A549 (cell line): ENCODE data around the gene CSTF3. TPM values are rescaled to one million over a fixed set of nuclear protein-coding genes. Genes with fewer than 3 reads are reported as not detected.
"Not testable (repeated sequence)": the region's sequence is repeated elsewhere in the genome, so short reads cannot be mapped to it uniquely, and the experiment has no call there.

Source experiments
- ATAC-seq, 2 experiments: fragments of 200-7000 bp in 1 of 2; fragments of >200 bp in 1 of 2; cut with Nextera tagmentation in 1 of 2; cut with Tn5 transposase in 1 of 2; 3 replicates each; pipeline versions ENCODE4 v1.8.0 to v1.9.1; 2018 to 2020; ENCODE audit warnings: mild to moderate bottlenecking in 1 of 2, moderate library complexity in 1 of 2
- CTCF ChIA-PET: fragments of 300-600 bp; sonication (Branson Sonifier 250); formaldehyde crosslinking; extraction: SDS; loops from one replicate; lab custom pipeline; 2021; ENCODE audit warnings: antibody characterized with exemption, inconsistent platforms; lab: Yijun Ruan, JAX
- POLR2A ChIA-PET: fragments of 350-600 bp; formaldehyde crosslinking; extraction: SDS; loops from one replicate; lab custom pipeline; 2021; ENCODE audit warnings: antibody characterized with exemption, inconsistent platforms; lab: Yijun Ruan, JAX
- DNase-seq, 2 experiments: peaks; one replicate each; pipeline versions ENCODE4 v3.0.0 to v3.0.0-alpha.2; 2011 to 2016; ENCODE audit warnings: low read depth in 1 of 2, low spot score in 1 of 2
- FAIRE-seq: peaks from 2 replicates; lab custom pipeline; 2011; peaks lifted over from hg19 to GRCh38; lab: Jason Lieb, UNC
- H3K27ac ChIP-seq, 2 experiments: fragments of >200 bp; sonication (Bioruptor Twin); formaldehyde crosslinking; 3 replicates each; pipeline ENCODE4 v1.5.1; 2016 to 2017
- H3K4me1 ChIP-seq: fragments of >200 bp; sonication (Bioruptor Twin); formaldehyde crosslinking; 3 replicates; pipeline ENCODE4 v1.6.1; 2016
- H3K4me2 ChIP-seq: fragments of >200 bp; sonication (Bioruptor Twin); formaldehyde crosslinking; 3 replicates; pipeline ENCODE4 v1.6.1; 2016
- H3K4me3 ChIP-seq: fragments of >200 bp; sonication (Bioruptor Twin); formaldehyde crosslinking; 3 replicates; pipeline ENCODE4 v1.5.1; 2016
- H3K9me3 ChIP-seq: fragments of >200 bp; sonication (Bioruptor Twin); formaldehyde crosslinking; 3 replicates; pipeline ENCODE4 v1.6.1; 2016
- ATOH8 ChIP-seq: fragments of 250-450 bp; sonication (Bioruptor Pico); IDR thresholded peaks from 2 replicates; pipeline ENCODE4 v1.5.0; 2020; ENCODE audit warnings: low read depth, mild to moderate bottlenecking, moderate library complexity
- BCL3 ChIP-seq: fragments of >200 bp; sonication (Bioruptor Twin); formaldehyde crosslinking; IDR thresholded peaks from 3 replicates; pipeline ENCODE4 v1.6.1; 2016
- ELK1 ChIP-seq: fragments of 150-350 bp; IDR thresholded peaks from 2 replicates; pipeline ENCODE4 v1.6.1; 2014; ENCODE audit warnings: low read depth, mild to moderate bottlenecking, low read length
- FOSL2 ChIP-seq, 2 experiments: fragments of 450-650 bp in 1 of 2; fragments of >200 bp in 1 of 2; sonication (Bioruptor Twin) in 1 of 2; formaldehyde crosslinking; IDR thresholded peaks; 2 replicates each; pipeline versions ENCODE4 v1.5.0 to v1.6.1; 2016 to 2020; ENCODE audit warnings: mild to moderate bottlenecking in 1 of 2, moderate library complexity in 1 of 2
- FOXS1 ChIP-seq: fragments of 250-450 bp; sonication (Bioruptor Pico); IDR thresholded peaks from 2 replicates; pipeline ENCODE4 v1.5.0; 2020; ENCODE audit warnings: mild to moderate bottlenecking, moderate library complexity
- HOXA7 ChIP-seq: fragments of 250-450 bp; sonication (Bioruptor Pico); IDR thresholded peaks from 2 replicates; pipeline ENCODE4 v1.5.0; 2020; ENCODE audit warnings: mild to moderate bottlenecking, moderate library complexity
- JUNB ChIP-seq: fragments of >200 bp; sonication (Bioruptor Twin); formaldehyde crosslinking; IDR thresholded peaks from 2 replicates; pipeline ENCODE4 v1.6.1; 2016
- KDM5A ChIP-seq: fragments of 200-600 bp; sonication (generic); IDR thresholded peaks from 2 replicates; pipeline ENCODE4 v1.6.1; 2016; ENCODE audit warnings: antibody characterized with exemption, mild to moderate bottlenecking
- MAFK ChIP-seq: fragments of 450-650 bp; IDR thresholded peaks from 2 replicates; pipeline ENCODE4 v1.6.1; 2014; ENCODE audit not compliant: partially characterized antibody
- NR3C1 ChIP-seq: fragments of >200 bp; sonication (Bioruptor Twin); formaldehyde crosslinking; IDR thresholded peaks from 3 replicates; pipeline ENCODE4 v1.6.1; 2017
- POLR2AphosphoS2 ChIP-seq: conservative IDR thresholded peaks from 2 replicates; pipeline ENCODE4 v1.6.1; 2012; ENCODE audit warnings: low read length, improper control_type of control experiment, inconsistent platforms
- RCOR1 ChIP-seq: fragments of 150-350 bp; IDR thresholded peaks from 2 replicates; pipeline ENCODE4 v1.6.1; 2014; ENCODE audit warnings: antibody characterized with exemption, low read length, low read depth
- SMC3 ChIP-seq: fragments of >200 bp; sonication (Bioruptor Twin); formaldehyde crosslinking; IDR thresholded peaks from 3 replicates; pipeline ENCODE4 v1.6.1; 2018; ENCODE audit warnings: inconsistent platforms
- TFCP2L1 ChIP-seq: fragments of 250-450 bp; sonication (Bioruptor Pico); IDR thresholded peaks from 2 replicates; pipeline ENCODE4 v1.5.0; 2021; ENCODE audit warnings: mild to moderate bottlenecking
- TP53 ChIP-seq: fragments of 250-450 bp; sonication (Bioruptor Pico); IDR thresholded peaks from 2 replicates; pipeline ENCODE4 v1.5.0; 2021; ENCODE audit warnings: mild to moderate bottlenecking, moderate library complexity
- ZC3H11A ChIP-seq: fragments of 450-650 bp; IDR thresholded peaks from 2 replicates; pipeline ENCODE4 v1.6.1; 2014; ENCODE audit warnings: antibody characterized with exemption, mild to moderate bottlenecking
- WGBS: methylation state at CpG from one replicate; pipeline ENCODE4 v1.1.6; 2017; ENCODE audit errors: missing lambda C conversion rate; 5-methylcytosine and 5-hydroxymethylcytosine counted together
- polyA plus RNA-seq, 4 experiments: library from polyadenylated mRNA; depleted of rRNA in 3 of 4; stranded (reverse); fragments of >200 nt; fragmentation: RNase III in 1 of 4; extraction: RNeasy Plus Mini Kit Qiagen cat#74134 plus additional on column Dnase treatment in 1 of 4; gene quantifications; 2 replicates in 3 of 4; 3 replicates in 1 of 4; pipeline ENCODE4 v1.2.3, GENCODE V29; 2011 to 2017

CSTF3 gene
- polyA plus RNA-seq, 2 of the 4 experiments (the other 2 are of a cell fraction) = 53.2 to 53.9 TPM

- DNase-seq = no peak
- peak; percentile 32 for FAIRE-seq
- ATAC-seq = no peak
- H3K9me3 ChIP-seq = no peaks in the 10 kb centered on the region
- no peak overlapping the region for H3K4me2 ChIP-seq
- CTCF ChIA-PET = interaction anchor here (1.6 kb wide), 1 partner anchor 11 kb away, joined by 5 read pairs; no protein-coding TSS in a partner anchor
- TF ChIP-seq JUNB (no peak), ZC3H11A (no peak)
- H3K4me1 ChIP-seq = no peaks in the 10 kb centered on the region
- no peak overlapping the region for H3K27ac ChIP-seq
- POLR2A ChIA-PET = no interaction called here
- H3K4me3 ChIP-seq = no peak overlapping the region
- WGBS = 94% methylated on average over 2 of the region's 2 CpGs
Measured at GRCh38 chr11:33125025-33125424, 36.3 kb downstream of the CSTF3 start.

GRCh38 chr11:33122696-33123095, 38.6 kb downstream of the CSTF3 start:
- H3K4me1 ChIP-seq, H3K27ac ChIP-seq, ATAC-seq, FAIRE-seq, H3K4me2 ChIP-seq, H3K9me3 ChIP-seq, DNase-seq, POLR2A ChIA-PET, H3K4me3 ChIP-seq: not testable (repeated sequence)
- CTCF ChIA-PET = interaction anchor here (1.3 to 1.6 kb wide), 2 partner anchors 8 to 57 kb away, joined by 3 to 4 read pairs; no protein-coding TSS in a partner anchor
- WGBS = 100% methylated on average over 1 of the region's 1 CpG

GRCh38 chr11:33116535-33116934, 44.7 kb downstream of the CSTF3 start:
- Histone ChIP-seq H3K4me3 (no peak overlapping the region), H3K4me1 (peaks cover 11% of the 10 kb centered on the region; the same call in 2 of the 3 replicates), H3K4me2 (no peak overlapping the region), H3K27ac (no peak overlapping the region), H3K9me3 (no peaks in the 10 kb centered on the region)
- TF ChIP-seq FOSL2 (IDR thresholded peaks at IDR 0.05) (no peak), FOSL2 (CRISPR knock-in tag; IDR thresholded peaks at IDR 0.05) (peak; percentile 65), NR3C1 (no peak)
- CTCF ChIA-PET = interaction anchor here (0.6 to 0.7 kb wide), 2 partner anchors 10 to 233 kb away, joined by 3 to 4 read pairs; no protein-coding TSS in a partner anchor
- DNase-seq (peak in 1 of 2 experiments; percentile 10), FAIRE-seq (no peak), ATAC-seq (peak; percentile 19 to 50; a peak in 3 of 6 replicates)
- POLR2A ChIA-PET = no interaction called here

- FAIRE-seq (no peak), ATAC-seq (no peak), DNase-seq (no peak)
- Histone ChIP-seq H3K4me3 (no peak overlapping the region), H3K4me1 (no peaks in the 10 kb centered on the region), H3K27ac (no peak overlapping the region), H3K9me3 (no peaks in the 10 kb centered on the region), H3K4me2 (no peak overlapping the region)
- no peak for TF ChIP-seq POLR2AphosphoS2
- TF ChIP-seq HOXA7 (CRISPR knock-in tag) = no peak
- 80% methylated on average over 1 of the region's 1 CpG for WGBS
- ChIA-PET POLR2A (no interaction called here), CTCF (interaction anchor here (0.7 to 1.3 kb wide), 3 partner anchors 25 to 219 kb away, joined by 3 read pairs; no protein-coding TSS in a partner anchor)
Measured at GRCh38 chr11:33110083-33110482, 51.2 kb downstream of the CSTF3 start.

GRCh38 chr11:33109294-33109895, 51.9 kb downstream of the CSTF3 start:
- TF ChIP-seq FOXS1 (CRISPR knock-in tag) = no peak
- TF ChIP-seq ATOH8 (CRISPR knock-in tag) = no peak
- TF ChIP-seq ELK1 = no peak
- TF ChIP-seq RCOR1 = no peak
- no peak for TF ChIP-seq KDM5A
- TF ChIP-seq BCL3 = no peak
- no peak for TF ChIP-seq TP53 (CRISPR knock-in tag)
- no peak for TF ChIP-seq SMC3
- no peak for TF ChIP-seq MAFK
- TF ChIP-seq TFCP2L1 (CRISPR knock-in tag) = no peak
- CTCF ChIA-PET = no interaction called here
- H3K27ac ChIP-seq = no peak overlapping the region
- ATAC-seq (no peak), FAIRE-seq (no peak), DNase-seq (no peak)
- no peak overlapping the region for H3K4me2 ChIP-seq
- H3K9me3 ChIP-seq = no peaks in the 10 kb centered on the region
- POLR2A ChIA-PET = no interaction called here
- H3K4me3 ChIP-seq = no peak overlapping the region
- no peaks in the 10 kb centered on the region for H3K4me1 ChIP-seq
